ENCODE data around the gene KCNK4. TPM values are rescaled to one million over a fixed set of nuclear protein-coding genes. Genes with fewer than 3 reads are reported as not detected.
"Not testable (repeated sequence)": the region's sequence is repeated elsewhere in the genome, so short reads cannot be mapped to it uniquely, and the experiment has no call there.

Gene KCNK4
- total RNA-seq, 1 experiment from 2014 or later, result not detected

- DNase-seq (ENCODE audit: low spot score), result peak; percentile 45
Measured at GRCh38 chr11:64305691-64306562, 14.8 kb downstream of the KCNK4 start.

GRCh38 chr11:64306563-64306875 is 15.4 kb downstream of the KCNK4 start:
- DNase-seq (ENCODE audit: low spot score), result no peak

GRCh38 chr11:64306876-64307622 is 15.9 kb downstream of the KCNK4 start:
- DNase-seq (ENCODE audit: low spot score), result no peak

- DNase-seq (ENCODE audit: low spot score), result not testable (repeated sequence)
Measured at GRCh38 chr11:64307795-64308194, 16.7 kb downstream of the KCNK4 start.

GRCh38 chr11:64312947-64313346 is 21.8 kb downstream of the KCNK4 start:
- no peak for DNase-seq (ENCODE audit: low spot score)

GRCh38 chr11:64313491-64314145 is 22.5 kb downstream of the KCNK4 start:
- DNase-seq (ENCODE audit: low spot score), result no peak

- DNase-seq (ENCODE audit: low spot score), result no peak
Measured at GRCh38 chr11:64314146-64314804, 23.2 kb downstream of the KCNK4 start.

- DNase-seq (ENCODE audit: low spot score), result no peak
Measured at GRCh38 chr11:64314805-64315561, 23.9 kb downstream of the KCNK4 start.

- DNase-seq (ENCODE audit: low spot score), result not testable (repeated sequence)
Measured at GRCh38 chr11:64315667-64316526, 24.8 kb downstream of the KCNK4 start.

- no peak for DNase-seq (ENCODE audit: low spot score)
Measured at GRCh38 chr11:64316672-64317324, 25.7 kb downstream of the KCNK4 start.

GRCh38 chr11:64317325-64317960 is 26.3 kb downstream of the KCNK4 start, which contains the start of gene TRMT112:
Gene TRMT112, minus strand, starts transcription at chr11:64317559. Its CDS starts 33 bp downstream, at chr11:64317526.
- DNase-seq (ENCODE audit: low spot score), result peak; percentile 99

- DNase-seq (ENCODE audit: low spot score), result peak; percentile 96
Measured at GRCh38 chr11:64317961-64318765, 27.1 kb downstream of the KCNK4 start, which contains the start of gene PRDX5. Gene PRDX5, plus strand, starts transcription at chr11:64318121. Its CDS starts 95 bp downstream, at chr11:64318216.

- DNase-seq (ENCODE audit: low spot score), result no peak
Measured at GRCh38 chr11:64318766-64319761, 28.0 kb downstream of the KCNK4 start.

- no peak for DNase-seq (ENCODE audit: low spot score)
Measured at GRCh38 chr11:64320556-64320955, 29.5 kb downstream of the KCNK4 start.

GRCh38 chr11:64321026-64321425 is 29.9 kb downstream of the KCNK4 start:
- DNase-seq (ENCODE audit: low spot score), result no peak

- DNase-seq (ENCODE audit: low spot score), result peak; percentile 86
Measured at GRCh38 chr11:64321533-64321932, 30.4 kb downstream of the KCNK4 start.

- DNase-seq (ENCODE audit: low spot score), result no peak
Measured at GRCh38 chr11:64322925-64323260, 31.8 kb downstream of the KCNK4 start.
